HG02678 (cell line): ENCODE data around the gene COL23A1.

Experiments used
- ATAC-seq: cut with Tn5 transposase; IDR thresholded peaks from one replicate; pipeline ENCODE4 v1.9.1; 2021; ENCODE audit warnings: mild to moderate bottlenecking, moderate library complexity; ENCODE audit not compliant: unreplicated experiment

COL23A1 gene

GRCh38 chr5:178427576-178428197 is 162.5 kb downstream of the COL23A1 start:
- no peak for ATAC-seq

DNA sequence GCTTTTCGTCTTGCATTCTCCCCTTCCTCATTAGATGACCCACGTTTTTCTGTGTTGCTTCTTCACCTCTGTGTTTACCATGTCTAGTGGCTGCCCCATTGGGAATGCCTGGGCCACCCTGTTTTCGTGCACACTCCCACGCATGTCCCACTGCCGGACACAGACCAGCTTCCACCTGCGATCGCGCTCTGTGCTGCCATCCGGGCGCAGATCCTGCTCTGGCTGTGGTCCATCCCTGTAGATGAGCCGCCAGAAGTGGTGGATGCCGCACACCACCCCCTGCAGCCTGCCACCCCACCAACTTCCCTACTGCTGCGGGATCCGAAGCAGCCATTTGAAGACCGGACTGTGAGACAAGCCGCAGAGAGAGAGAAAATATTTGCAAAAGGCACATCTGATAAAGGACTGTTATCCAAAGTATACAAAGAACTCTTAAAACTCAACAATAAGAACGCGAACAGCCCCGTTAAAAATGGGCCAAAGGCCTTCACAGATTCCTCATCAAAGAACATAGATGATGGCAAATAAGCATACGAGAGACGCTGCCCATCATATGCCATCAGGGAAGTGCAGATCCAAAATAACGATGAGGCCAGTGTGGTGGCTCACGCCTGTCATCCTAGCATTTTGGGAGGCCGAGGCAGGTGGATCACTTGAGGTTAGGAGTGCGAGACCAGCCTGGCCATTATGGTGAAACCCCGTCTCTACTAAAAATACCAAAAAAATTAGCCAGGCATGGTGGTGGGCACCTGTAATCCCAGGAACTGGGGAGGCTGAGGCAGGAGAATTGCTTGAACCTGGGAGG is 163.7 kb downstream of the COL23A1 start:
- ATAC-seq, result no peak

DNA sequence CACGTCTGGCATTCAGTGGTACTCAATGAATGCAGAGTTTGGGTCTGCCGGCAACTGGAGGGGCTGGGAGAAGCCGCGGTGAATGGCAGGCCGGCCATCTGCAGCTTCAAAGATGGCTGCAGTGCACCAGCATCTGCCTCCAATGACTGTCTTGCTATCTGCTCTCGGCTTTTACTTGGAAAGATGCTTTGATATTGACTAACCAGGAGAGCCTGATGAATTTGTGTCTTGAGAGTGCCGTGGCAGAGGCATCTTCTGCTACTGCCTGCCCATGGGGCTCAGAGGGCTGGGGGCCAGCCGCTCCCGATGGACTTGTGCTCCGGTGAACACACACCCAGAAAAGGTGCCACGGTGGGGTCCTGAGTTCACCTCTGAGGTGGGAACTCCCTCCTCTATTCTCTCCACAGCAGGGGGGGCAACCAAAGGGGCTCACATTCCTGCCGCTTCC is 164.5 kb downstream of the COL23A1 start:
- ATAC-seq, result no peak

DNA sequence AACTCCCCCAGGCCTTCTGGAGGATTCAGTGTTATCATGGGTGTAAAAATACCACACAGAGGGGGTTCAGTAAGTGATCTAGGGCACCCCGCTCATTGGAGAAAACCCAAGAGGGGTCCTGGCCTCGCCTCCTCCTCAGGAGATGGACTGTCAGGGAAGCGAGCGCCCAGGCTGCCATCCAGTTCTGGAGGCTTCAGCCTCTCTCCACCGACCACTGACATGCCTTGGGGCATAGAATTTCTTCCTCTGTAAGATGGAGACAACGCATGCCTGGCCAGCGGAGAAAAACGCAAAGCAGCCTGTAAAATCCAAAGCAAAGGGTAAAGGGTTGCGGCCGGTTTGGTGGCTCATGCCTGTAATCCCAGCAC is 165.4 kb downstream of the COL23A1 start:
- ATAC-seq, result no peak

DNA sequence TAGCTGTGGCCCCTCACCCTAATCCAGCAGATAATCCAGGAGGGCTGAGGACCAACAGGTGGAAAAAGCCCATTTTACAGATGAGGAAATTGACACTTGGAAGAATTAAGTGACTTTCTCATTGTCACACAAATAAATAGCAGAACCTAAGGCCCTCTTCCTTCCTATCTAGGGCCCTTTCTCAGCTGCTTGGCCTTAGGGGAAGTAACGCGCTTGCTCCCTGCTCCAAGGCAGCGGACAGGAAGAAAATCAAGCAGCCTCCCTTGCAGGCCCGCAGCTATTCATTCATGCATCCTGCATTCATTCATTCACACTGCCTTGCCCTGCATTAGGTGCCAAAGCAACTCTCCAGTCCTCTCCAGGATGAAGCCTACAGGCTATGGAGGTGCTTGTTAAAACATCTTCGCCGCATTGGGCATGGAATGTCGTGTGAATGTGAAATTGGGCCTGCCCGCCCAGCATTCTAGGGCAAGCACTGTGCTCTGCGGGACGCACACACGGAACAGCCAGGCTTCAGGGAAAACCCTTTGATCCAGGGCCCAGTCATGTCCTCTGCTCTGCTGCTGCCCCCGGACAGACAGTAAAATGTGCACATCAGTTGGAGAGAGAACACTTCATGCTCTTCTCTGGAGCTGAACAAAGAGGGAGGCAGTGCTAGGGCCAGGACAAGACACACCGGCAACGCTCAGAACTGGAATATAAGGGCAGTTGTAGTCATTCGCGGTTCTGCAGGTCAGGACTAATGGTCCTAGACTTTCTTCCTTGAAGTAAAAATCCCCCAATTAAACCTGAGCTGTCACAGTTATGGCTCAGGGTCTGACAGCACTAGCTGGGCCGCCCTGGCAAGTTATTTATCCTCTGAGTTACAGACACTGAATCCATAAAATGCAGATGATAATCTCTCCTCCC is 166.0 kb downstream of the COL23A1 start:
- no peak for ATAC-seq

GRCh38 chr5:178423431-178423830 is 166.8 kb downstream of the COL23A1 start:
- no peak for ATAC-seq

DNA sequence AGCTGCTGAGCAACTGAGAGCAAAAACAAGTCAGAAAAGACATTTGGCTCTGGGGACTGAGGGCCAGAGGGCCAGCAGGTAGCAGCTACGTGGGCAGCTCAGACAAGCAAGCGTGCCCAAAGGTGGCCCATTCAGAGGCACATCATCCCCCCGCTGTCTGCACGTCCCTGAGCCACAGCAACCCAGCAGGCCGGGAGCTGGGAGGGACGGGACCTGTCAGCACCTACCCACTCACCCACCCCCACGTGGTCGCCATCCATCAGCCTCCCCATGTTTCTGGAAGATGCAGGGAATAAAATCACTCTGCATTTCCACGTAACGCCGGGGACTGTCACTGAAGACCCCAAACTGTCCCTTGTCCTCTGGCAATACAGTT is 167.8 kb downstream of the COL23A1 start:
- no peak for ATAC-seq

DNA sequence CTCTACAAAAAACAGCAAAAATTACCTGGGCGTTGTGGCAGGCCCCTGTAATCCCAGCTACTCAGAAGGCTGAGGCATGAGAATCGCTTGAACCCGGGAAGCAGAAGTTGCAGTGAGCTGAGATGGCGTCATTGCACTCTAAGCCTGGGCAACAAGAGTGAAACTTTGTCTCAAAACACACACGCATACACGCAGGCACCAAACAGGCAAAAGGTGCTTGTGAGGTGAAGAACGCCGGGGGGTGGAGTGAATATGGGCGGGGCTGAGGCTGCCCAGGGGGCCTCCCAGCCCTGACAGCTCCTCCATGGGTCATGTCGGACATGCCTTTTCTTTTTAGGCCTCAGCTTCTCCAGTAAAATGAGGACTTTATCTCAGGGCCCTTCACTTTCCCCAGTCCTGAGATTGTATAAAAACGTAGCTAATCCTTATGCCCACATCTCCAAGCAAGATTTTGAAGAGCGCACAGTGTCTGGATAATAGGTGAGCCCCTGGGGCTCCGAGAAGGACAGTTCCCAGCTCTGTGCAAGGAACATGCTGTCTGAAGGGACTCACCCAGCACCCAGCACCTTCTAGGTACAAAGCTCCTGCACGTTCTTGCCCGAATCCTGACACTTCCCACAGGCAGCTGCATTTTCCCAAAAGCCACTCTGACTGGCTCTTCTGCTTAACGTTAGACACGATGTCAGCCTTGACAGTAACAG is 168.3 kb downstream of the COL23A1 start:
- ATAC-seq, result no peak

DNA sequence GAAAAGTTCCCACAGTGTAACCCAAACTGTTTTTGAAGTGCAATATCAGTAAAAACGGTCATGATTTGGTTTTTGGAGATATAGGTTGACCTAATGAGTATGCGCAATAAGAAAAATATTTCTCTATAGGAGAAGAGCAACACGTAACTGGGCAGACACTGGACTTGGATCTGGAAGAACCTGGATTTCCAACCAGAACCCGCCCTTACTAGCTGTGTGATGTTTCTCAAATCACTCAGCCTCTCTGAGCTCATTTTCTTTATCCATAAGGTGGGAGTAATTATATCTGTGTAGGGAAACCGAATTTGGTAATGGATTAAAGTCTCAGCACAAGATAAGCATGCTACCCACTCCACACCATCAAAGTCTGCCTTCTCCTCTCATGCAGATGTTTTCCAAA is 169.1 kb downstream of the COL23A1 start:
- no peak for ATAC-seq

- ATAC-seq, result no peak
Measured at GRCh38 chr5:178420354-178420781, 169.8 kb downstream of the COL23A1 start.

DNA sequence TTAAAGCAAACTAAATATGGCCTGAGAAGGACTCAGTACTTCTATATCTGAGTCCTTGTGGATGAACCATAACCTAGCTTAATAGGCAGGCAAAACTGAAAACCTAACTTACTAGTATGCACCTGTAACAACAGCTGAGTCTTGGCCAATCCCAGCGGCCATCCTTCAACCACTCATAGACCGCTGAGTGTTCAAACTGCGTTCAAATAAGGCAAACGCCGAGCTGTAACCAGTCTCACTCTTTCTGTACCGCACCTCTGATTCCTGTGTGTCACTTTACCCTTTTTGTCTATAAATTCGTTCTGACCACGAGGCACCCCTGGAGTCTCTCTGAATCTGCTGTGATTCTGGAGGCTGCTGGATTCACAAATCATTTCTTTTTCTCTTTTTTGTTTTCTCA is 170.5 kb downstream of the COL23A1 start:
- ATAC-seq, result no peak

DNA sequence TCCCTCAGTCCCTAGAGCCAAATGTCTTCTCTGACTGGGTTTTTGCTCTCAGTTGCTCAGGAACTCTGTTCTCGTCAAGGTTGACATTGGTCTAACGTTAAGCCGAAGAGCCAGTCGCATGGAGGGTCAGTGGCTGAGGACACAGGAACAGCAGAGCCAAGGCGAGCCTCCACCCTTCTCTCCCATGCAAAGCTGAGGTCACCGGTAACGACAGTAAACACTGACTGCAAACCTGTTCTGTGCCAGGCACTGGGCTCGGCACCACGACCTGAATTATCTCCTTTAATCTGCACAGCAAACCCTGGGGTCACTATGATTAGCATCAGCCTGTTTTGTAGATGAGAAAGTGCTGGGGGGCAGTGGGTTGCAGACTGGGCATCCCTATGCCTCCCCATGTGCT is 171.0 kb downstream of the COL23A1 start:
- ATAC-seq, result no peak

GRCh38 chr5:178418471-178419010 is 171.7 kb downstream of the COL23A1 start:
- no peak for ATAC-seq

- no peak for ATAC-seq
Measured at GRCh38 chr5:178418031-178418430, 172.2 kb downstream of the COL23A1 start.

GRCh38 chr5:178417391-178417811 is 172.8 kb downstream of the COL23A1 start:
- no peak for ATAC-seq

- no peak for ATAC-seq
Measured at GRCh38 chr5:178416919-178417318, 173.3 kb downstream of the COL23A1 start.

DNA sequence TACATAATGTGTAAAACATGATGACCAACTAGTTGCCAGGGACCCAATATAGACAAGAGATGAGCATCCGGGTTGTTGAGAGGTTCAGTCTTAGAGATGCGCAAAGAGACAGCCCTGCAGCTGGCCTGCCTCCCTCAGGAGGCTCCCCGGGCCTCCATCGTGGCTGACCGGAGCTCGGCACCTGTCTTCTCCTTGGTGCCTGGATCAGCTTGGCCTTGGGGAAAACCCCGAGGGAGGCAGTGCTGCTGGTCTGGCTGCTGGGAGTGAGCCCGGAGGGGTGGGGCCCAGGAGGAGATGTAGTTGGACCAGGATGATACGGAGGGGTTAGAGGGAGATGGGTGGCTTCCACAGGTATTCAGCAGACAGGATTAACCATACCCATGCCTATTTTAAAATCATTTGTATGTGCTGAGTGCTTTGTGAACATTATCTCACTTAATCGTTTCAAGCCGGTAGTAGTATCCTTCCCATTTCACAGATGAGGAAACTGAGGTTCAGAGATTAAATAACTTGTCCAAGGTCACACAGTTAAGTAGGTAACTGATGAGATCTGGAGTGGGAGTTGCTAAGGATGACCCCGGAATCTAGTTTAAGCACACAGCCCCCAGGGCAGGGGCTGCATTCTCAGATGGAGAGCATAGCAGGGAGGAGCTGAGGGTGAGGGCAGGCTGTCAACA is 173.8 kb downstream of the COL23A1 start:
- no peak for ATAC-seq

DNA sequence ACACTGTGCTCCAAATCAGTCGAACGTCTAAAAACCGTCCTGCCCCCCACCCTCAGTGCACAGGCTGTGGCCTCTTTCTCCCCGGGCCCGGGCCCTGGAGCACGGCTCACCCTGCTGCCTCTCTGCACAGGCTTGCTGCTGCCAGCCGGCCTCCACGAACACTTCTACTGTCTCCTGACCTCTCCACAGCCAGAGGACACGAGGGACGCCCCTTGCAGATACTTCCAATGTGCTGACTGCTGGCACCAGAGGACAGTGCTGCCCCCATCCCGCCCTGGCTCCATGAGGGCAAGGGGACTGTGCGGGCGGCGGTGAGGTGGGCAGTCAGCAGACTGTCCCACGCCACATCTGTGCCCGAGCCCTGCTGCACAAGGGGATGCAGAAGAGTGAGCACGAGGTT is 174.8 kb downstream of the COL23A1 start:
- ATAC-seq, result no peak

- no peak for ATAC-seq
Measured at GRCh38 chr5:178413988-178414387, 176.2 kb downstream of the COL23A1 start.

- no peak for ATAC-seq
Measured at GRCh38 chr5:178411083-178411482, 179.1 kb downstream of the COL23A1 start.
